Type B pancreatic cell (in vitro differentiated cells): ENCODE results near the gene PAQR4. TPM values are rescaled to one million over a fixed set of nuclear protein-coding genes. Genes with fewer than 3 reads are reported as not detected.

Experiments
- DNase-seq: peaks from one replicate; pipeline ENCODE4 v3.0.0; 2021; ENCODE audit warnings: mixed read lengths; ENCODE audit not compliant: unreplicated experiment; ENCODE audit errors: extremely low spot score
- H3K27ac Mint-ChIP-seq: 2 replicates; pipeline ENCODE4 v1.8.0; 2021; ENCODE audit warnings: mild to moderate bottlenecking, mixed read lengths
- H3K27me3 Mint-ChIP-seq: 2 replicates; pipeline ENCODE4 v1.8.0; 2021; ENCODE audit warnings: mixed read lengths
- H3K36me3 Mint-ChIP-seq: 2 replicates; pipeline ENCODE4 v1.8.0; 2021; ENCODE audit warnings: mixed read lengths
- H3K4me1 Mint-ChIP-seq: one replicate; pipeline ENCODE4 v1.8.0; 2021; ENCODE audit warnings: mixed read lengths; ENCODE audit not compliant: unreplicated experiment
- H3K4me3 Mint-ChIP-seq: 2 replicates; pipeline ENCODE4 v1.8.0; 2021; ENCODE audit warnings: mild to moderate bottlenecking, mixed read lengths
- H3K9me3 Mint-ChIP-seq: 2 replicates; pipeline ENCODE4 v1.8.0; 2021; ENCODE audit warnings: mixed read lengths
- CTCF ChIP-seq: fragments of 200-600 bp; sonication (generic); conservative IDR thresholded peaks from 2 replicates; pipeline ENCODE4 v1.5.0; 2021; ENCODE audit warnings: antibody characterized with exemption, mild to moderate bottlenecking
- total RNA-seq: library from RNA; stranded (reverse); gene quantifications from 2 replicates; pipeline ENCODE4 v1.2.1, GENCODE V29; 2021; ENCODE audit warnings: low replicate concordance

PAQR4 gene
- total RNA-seq, 1 donor from 2014 or later: 23.8 TPM

- H3K9me3 Mint-ChIP-seq: no peaks in the 10 kb centered on the region
- H3K4me3 Mint-ChIP-seq: no peak overlapping the region
- no peak for DNase-seq
- no peak for TF ChIP-seq CTCF
- no peaks in the 10 kb centered on the region for H3K27me3 Mint-ChIP-seq
- H3K4me1 Mint-ChIP-seq: no peaks in the 10 kb centered on the region
- H3K27ac Mint-ChIP-seq: no peak overlapping the region
- no peaks in the 10 kb centered on the region for H3K36me3 Mint-ChIP-seq
Observed at GRCh38 chr16:2992383-2993081, 23.4 kb downstream of the PAQR4 start.

GRCh38 chr16:2996298-2996697 is 27.1 kb downstream of the PAQR4 start:
- H3K27ac Mint-ChIP-seq: no peak overlapping the region
- no peaks in the 10 kb centered on the region for H3K9me3 Mint-ChIP-seq
- H3K36me3 Mint-ChIP-seq: no peaks in the 10 kb centered on the region
- peaks cover 18% of the 10 kb centered on the region for H3K27me3 Mint-ChIP-seq
- no peak for TF ChIP-seq CTCF
- no peaks in the 10 kb centered on the region for H3K4me1 Mint-ChIP-seq
- no peak for DNase-seq
- H3K4me3 Mint-ChIP-seq: no peak overlapping the region

- Mint-ChIP-seq H3K9me3 (no peaks in the 10 kb centered on the region), H3K27me3 (peaks cover 28% of the 10 kb centered on the region), H3K27ac (no peak overlapping the region), H3K4me3 (no peak overlapping the region), H3K4me1 (no peaks in the 10 kb centered on the region), H3K36me3 (no peaks in the 10 kb centered on the region)
- DNase-seq: no peak
- TF ChIP-seq CTCF: no peak
Observed at GRCh38 chr16:2999929-3000328, 30.8 kb downstream of the PAQR4 start.

GRCh38 chr16:3000540-3000939 is 31.4 kb downstream of the PAQR4 start:
- no peaks in the 10 kb centered on the region for H3K36me3 Mint-ChIP-seq
- H3K4me1 Mint-ChIP-seq: no peaks in the 10 kb centered on the region
- DNase-seq: no peak
- H3K4me3 Mint-ChIP-seq: no peak overlapping the region
- TF ChIP-seq CTCF: no peak
- no peak overlapping the region for H3K27ac Mint-ChIP-seq
- peaks cover 30% of the 10 kb centered on the region for H3K27me3 Mint-ChIP-seq
- no peaks in the 10 kb centered on the region for H3K9me3 Mint-ChIP-seq

- H3K4me3 Mint-ChIP-seq: no peak overlapping the region
- no peak overlapping the region for H3K27ac Mint-ChIP-seq
- H3K27me3 Mint-ChIP-seq: peaks cover 34% of the 10 kb centered on the region
Observed at GRCh38 chr16:3001316-3001715, 32.2 kb downstream of the PAQR4 start.

More at GRCh38 chr16:3001316-3001715, 32.2 kb downstream of the PAQR4 start:
- no peak for DNase-seq
- no peaks in the 10 kb centered on the region for H3K36me3 Mint-ChIP-seq
- no peaks in the 10 kb centered on the region for H3K9me3 Mint-ChIP-seq
- TF ChIP-seq CTCF: no peak
- H3K4me1 Mint-ChIP-seq: no peaks in the 10 kb centered on the region
